A549 (cell line): Measurements from ENCODE around the gene CFAP46.

Experiments
- BCL3 ChIP-seq: fragments of >200 bp; sonication (Bioruptor Twin); formaldehyde crosslinking; IDR thresholded peaks from 3 replicates; pipeline ENCODE4 v1.6.1; 2016
- CBX2 ChIP-seq: fragments of 200-600 bp; sonication (generic); IDR thresholded peaks from 2 replicates; pipeline ENCODE4 v1.6.1; 2016; ENCODE audit warnings: low read depth, mild to moderate bottlenecking, borderline replicate concordance
- CHD4 ChIP-seq: fragments of 200-600 bp; sonication (generic); IDR thresholded peaks from 2 replicates; pipeline ENCODE4 v1.6.1; 2016; ENCODE audit warnings: antibody characterized with exemption, mild to moderate bottlenecking, borderline replicate concordance
- CTCF ChIP-seq: fragments of >200 bp; sonication (Bioruptor Twin); formaldehyde crosslinking; IDR thresholded peaks from 3 replicates; pipeline ENCODE4 v1.5.1; 2016
- MAX ChIP-seq: IDR thresholded peaks from 2 replicates; pipeline ENCODE4 v1.6.1; 2012
- POLR2A ChIP-seq: IDR thresholded peaks from 2 replicates; pipeline ENCODE4 v1.6.1; 2012; ENCODE audit warnings: mild to moderate bottlenecking, low read length
- TP53 ChIP-seq: fragments of 250-450 bp; sonication (Bioruptor Pico); IDR thresholded peaks from 2 replicates; pipeline ENCODE4 v1.5.0; 2021; ENCODE audit warnings: mild to moderate bottlenecking, moderate library complexity

- no peak for TF ChIP-seq CTCF
- no peak for TF ChIP-seq POLR2A
- TF ChIP-seq CHD4: no peak
- no peak for TF ChIP-seq TP53 (CRISPR knock-in tag)
- no peak for TF ChIP-seq BCL3
- TF ChIP-seq CBX2: no peak
- no peak for TF ChIP-seq MAX
Observed at GRCh38 chr10:132802694-132803320, 139.6 kb downstream of the CFAP46 start.
